Neural cell (in vitro differentiated cells): ENCODE results near the gene QPRT. TPM values are rescaled to one million over a fixed set of nuclear protein-coding genes. Genes with fewer than 3 reads are reported as not detected.

Experiments
- H2AFZ ChIP-seq: fragments of 200-600, 300-800 bp; sonication (generic), shearing (Covaris generic); 2 replicates; pipeline ENCODE4 v1.6.0; 2014; ENCODE audit warnings: low read depth, mild to moderate bottlenecking, antibody characterized with exemption, low read length, moderate library complexity
- H3F3A ChIP-seq: fragments of 200-600 bp; shearing (Covaris generic); 2 replicates; pipeline ENCODE4 v1.6.1; 2016; ENCODE audit warnings: mild to moderate bottlenecking, moderate library complexity, mixed read lengths, antibody characterized with exemption, low read length; ENCODE audit not compliant: insufficient read depth, poor library complexity, severe bottlenecking
- H3K27ac ChIP-seq: fragments of 200-600, 300-800 bp; sonication (generic), shearing (Covaris generic); 2 replicates; pipeline ENCODE4 v1.5.1; 2014; ENCODE audit warnings: mild to moderate bottlenecking, low read length, moderate library complexity
- H3K27me3 ChIP-seq: fragments of 300-800, 200-600 bp; sonication (generic), shearing (Covaris generic); 2 replicates; pipeline ENCODE4 v1.6.0; 2014; ENCODE audit warnings: mild to moderate bottlenecking, low read depth, low read length, moderate library complexity; ENCODE audit not compliant: insufficient read depth
- H3K36me3 ChIP-seq: fragments of 300-800, 200-600 bp; sonication (generic), shearing (Covaris generic); 2 replicates; pipeline ENCODE4 v1.5.1; 2014; ENCODE audit warnings: mild to moderate bottlenecking, antibody characterized with exemption, low read length, moderate library complexity; ENCODE audit not compliant: insufficient read depth
- H3K4me2 ChIP-seq: fragments of 300-800, 200-600 bp; sonication (generic), shearing (Covaris generic); 2 replicates; pipeline ENCODE4 v1.6.0; 2014; ENCODE audit warnings: mild to moderate bottlenecking, low read length
- H3K4me3 ChIP-seq: fragments of 300-800, 200-600 bp; sonication (generic), shearing (Covaris generic); 2 replicates; pipeline ENCODE4 v1.5.1; 2014; ENCODE audit warnings: mild to moderate bottlenecking, low read length, moderate library complexity
- H3K79me2 ChIP-seq: fragments of 200-600 bp; shearing (Covaris generic); replicated peaks from 2 replicates; pipeline ENCODE4 v1.6.0; 2014; ENCODE audit warnings: mild to moderate bottlenecking, low read length, moderate library complexity; ENCODE audit not compliant: insufficient read depth
- H3K9ac ChIP-seq: fragments of 300-800, 200-600 bp; sonication (generic), shearing (Covaris generic); 2 replicates; pipeline ENCODE4 v1.6.1; 2016; ENCODE audit warnings: mild to moderate bottlenecking, low read length, mixed read lengths
- H3K9me2 ChIP-seq: fragments of 200-600 bp; shearing (Covaris generic); 2 replicates; pipeline ENCODE4 v1.6.1; 2016; ENCODE audit warnings: mild to moderate bottlenecking, low read length, mixed read lengths; ENCODE audit not compliant: insufficient read depth
- H3K9me3 ChIP-seq: fragments of 200-600, 300-800 bp; sonication (generic), shearing (Covaris generic); 2 replicates; pipeline ENCODE4 v1.6.1; 2016; ENCODE audit warnings: mild to moderate bottlenecking, mixed run types, low read length, moderate library complexity, mixed read lengths
- H4K20me1 ChIP-seq: fragments of 200-600 bp; shearing (Covaris generic); 2 replicates; pipeline ENCODE4 v1.6.1; 2016; ENCODE audit warnings: mild to moderate bottlenecking, mixed run types; ENCODE audit not compliant: insufficient read depth
- EP300 ChIP-seq: fragments of 450-650 bp; conservative IDR thresholded peaks from 2 replicates; pipeline ENCODE4 v1.6.1; 2014; ENCODE audit warnings: antibody characterized with exemption, mild to moderate bottlenecking, moderate library complexity; ENCODE audit not compliant: poor library complexity, severe bottlenecking
- EZH2 ChIP-seq: fragments of 200-600, 300-800 bp; shearing (Covaris generic), sonication (generic); IDR thresholded peaks from 2 replicates; pipeline ENCODE4 v1.6.1; 2014; ENCODE audit warnings: antibody characterized with exemption, low read length, borderline replicate concordance, mild to moderate bottlenecking; ENCODE audit not compliant: insufficient read depth, poor library complexity, severe bottlenecking
- MXI1 ChIP-seq: fragments of 450-650 bp; conservative IDR thresholded peaks from 2 replicates; pipeline ENCODE4 v1.6.1; 2014; ENCODE audit warnings: antibody characterized with exemption, mild to moderate bottlenecking; ENCODE audit not compliant: poor library complexity, severe bottlenecking
- POLR2AphosphoS5 ChIP-seq: IDR thresholded peaks from 2 replicates; pipeline ENCODE4 v1.6.1; 2012
- RAD21 ChIP-seq: fragments of 450-650 bp; conservative IDR thresholded peaks from 2 replicates; pipeline ENCODE4 v1.6.1; 2014; ENCODE audit warnings: antibody characterized with exemption, mild to moderate bottlenecking, moderate library complexity
- SMC3 ChIP-seq: fragments of 450-650 bp; conservative IDR thresholded peaks from 2 replicates; pipeline ENCODE4 v1.6.1; 2014; ENCODE audit warnings: antibody characterized with exemption, mild to moderate bottlenecking, moderate library complexity; ENCODE audit not compliant: poor library complexity
- TAF1 ChIP-seq: IDR thresholded peaks from 2 replicates; pipeline ENCODE4 v1.6.1; 2012; ENCODE audit warnings: low read depth
- polyA plus RNA-seq: library from polyadenylated mRNA; depleted of rRNA; stranded (reverse); fragments of >200 nt; gene quantifications from 2 replicates; pipeline ENCODE4 v1.2.3, GENCODE V29; 2014
- TF ChIP-seq, protein P1 (sequence below): IDR thresholded peaks from 2 replicates; pipeline ENCODE4 v1.6.1; 2012; ENCODE audit warnings: borderline replicate concordance
- TF ChIP-seq, protein P2 (sequence below): fragments of 450-650 bp; IDR thresholded peaks from 2 replicates; pipeline ENCODE4 v1.5.1; 2014; ENCODE audit warnings: antibody characterized with exemption, mild to moderate bottlenecking, moderate library complexity; ENCODE audit not compliant: poor library complexity, severe bottlenecking

QPRT gene
- polyA plus RNA-seq, 1 donor from 2014 or later: 2.7 TPM

DNA sequence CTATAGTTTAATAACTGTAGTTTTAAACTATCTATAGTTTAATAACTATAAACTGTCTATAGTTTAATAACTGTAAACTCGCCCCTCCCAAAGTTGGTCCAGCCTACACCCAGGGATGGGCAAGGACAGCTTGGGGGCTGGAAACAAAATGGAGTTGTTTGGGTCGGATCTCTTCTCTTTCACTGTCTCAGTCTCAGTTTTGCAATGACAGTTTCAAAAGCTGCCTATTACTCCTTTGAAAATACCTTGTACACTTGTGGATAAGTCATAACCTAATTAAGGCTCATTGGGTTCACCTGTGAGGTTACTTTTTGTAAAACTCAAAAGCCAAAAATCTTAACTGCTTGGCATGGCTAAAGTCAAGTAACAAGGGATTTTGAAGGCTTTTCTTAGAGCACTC is 35.4 kb downstream of the QPRT start:
- Histone ChIP-seq H3K36me3 (no peaks in the 10 kb centered on the region), H3K9me3 (no peaks in the 10 kb centered on the region), H3K9me2 (no peaks in the 10 kb centered on the region), H3F3A (no peaks in the 10 kb centered on the region), H3K9ac (no peak overlapping the region), H4K20me1 (no peaks in the 10 kb centered on the region), H3K4me2 (no peak overlapping the region), H3K27me3 (no peaks in the 10 kb centered on the region), H3K79me2 (no peaks in the 10 kb centered on the region), H2AFZ (no peak overlapping the region), H3K4me3 (no peak overlapping the region), H3K27ac (no peak overlapping the region)
- TF ChIP-seq RAD21 (no peak), POLR2AphosphoS5 (no peak), TAF1 (no peak), EP300 (no peak), EZH2 (no peak), SMC3 (no peak)
- TF ChIP-seq, protein P1, sequence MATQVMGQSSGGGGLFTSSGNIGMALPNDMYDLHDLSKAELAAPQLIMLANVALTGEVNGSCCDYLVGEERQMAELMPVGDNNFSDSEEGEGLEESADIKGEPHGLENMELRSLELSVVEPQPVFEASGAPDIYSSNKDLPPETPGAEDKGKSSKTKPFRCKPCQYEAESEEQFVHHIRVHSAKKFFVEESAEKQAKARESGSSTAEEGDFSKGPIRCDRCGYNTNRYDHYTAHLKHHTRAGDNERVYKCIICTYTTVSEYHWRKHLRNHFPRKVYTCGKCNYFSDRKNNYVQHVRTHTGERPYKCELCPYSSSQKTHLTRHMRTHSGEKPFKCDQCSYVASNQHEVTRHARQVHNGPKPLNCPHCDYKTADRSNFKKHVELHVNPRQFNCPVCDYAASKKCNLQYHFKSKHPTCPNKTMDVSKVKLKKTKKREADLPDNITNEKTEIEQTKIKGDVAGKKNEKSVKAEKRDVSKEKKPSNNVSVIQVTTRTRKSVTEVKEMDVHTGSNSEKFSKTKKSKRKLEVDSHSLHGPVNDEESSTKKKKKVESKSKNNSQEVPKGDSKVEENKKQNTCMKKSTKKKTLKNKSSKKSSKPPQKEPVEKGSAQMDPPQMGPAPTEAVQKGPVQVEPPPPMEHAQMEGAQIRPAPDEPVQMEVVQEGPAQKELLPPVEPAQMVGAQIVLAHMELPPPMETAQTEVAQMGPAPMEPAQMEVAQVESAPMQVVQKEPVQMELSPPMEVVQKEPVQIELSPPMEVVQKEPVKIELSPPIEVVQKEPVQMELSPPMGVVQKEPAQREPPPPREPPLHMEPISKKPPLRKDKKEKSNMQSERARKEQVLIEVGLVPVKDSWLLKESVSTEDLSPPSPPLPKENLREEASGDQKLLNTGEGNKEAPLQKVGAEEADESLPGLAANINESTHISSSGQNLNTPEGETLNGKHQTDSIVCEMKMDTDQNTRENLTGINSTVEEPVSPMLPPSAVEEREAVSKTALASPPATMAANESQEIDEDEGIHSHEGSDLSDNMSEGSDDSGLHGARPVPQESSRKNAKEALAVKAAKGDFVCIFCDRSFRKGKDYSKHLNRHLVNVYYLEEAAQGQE: no peak

DNA sequence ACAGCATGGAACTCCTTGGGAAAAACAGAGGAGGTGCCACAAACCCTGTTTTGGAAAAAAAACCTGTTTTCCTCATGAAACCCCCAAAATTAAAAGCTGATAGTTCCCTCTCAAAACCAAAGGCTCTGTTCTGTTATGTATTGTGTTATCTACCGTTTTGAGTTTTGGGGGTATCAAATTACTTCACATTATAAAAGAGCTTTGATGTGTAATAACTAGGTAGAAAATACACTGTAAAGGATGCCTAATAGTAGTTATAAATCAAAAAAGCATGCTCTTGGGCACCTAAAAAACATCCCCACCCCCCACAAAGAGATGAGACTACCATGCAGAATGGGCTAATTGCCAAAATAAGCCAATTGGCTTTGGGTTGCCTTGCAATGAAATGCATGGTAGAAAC is 36.0 kb downstream of the QPRT start:
- Histone ChIP-seq H2AFZ (no peak overlapping the region), H3K27me3 (no peaks in the 10 kb centered on the region), H3K9me3 (no peaks in the 10 kb centered on the region), H3K79me2 (no peaks in the 10 kb centered on the region), H3K9me2 (no peaks in the 10 kb centered on the region), H3K4me3 (no peak overlapping the region), H4K20me1 (no peaks in the 10 kb centered on the region), H3K36me3 (no peaks in the 10 kb centered on the region), H3F3A (no peaks in the 10 kb centered on the region), H3K9ac (no peak overlapping the region), H3K4me2 (no peak overlapping the region), H3K27ac (no peak overlapping the region)
- TF ChIP-seq SMC3 (no peak), POLR2AphosphoS5 (no peak), EZH2 (no peak), TAF1 (no peak), RAD21 (no peak), MXI1 (no peak), EP300 (no peak)
- TF ChIP-seq, protein P1: no peak
- TF ChIP-seq, protein P2, sequence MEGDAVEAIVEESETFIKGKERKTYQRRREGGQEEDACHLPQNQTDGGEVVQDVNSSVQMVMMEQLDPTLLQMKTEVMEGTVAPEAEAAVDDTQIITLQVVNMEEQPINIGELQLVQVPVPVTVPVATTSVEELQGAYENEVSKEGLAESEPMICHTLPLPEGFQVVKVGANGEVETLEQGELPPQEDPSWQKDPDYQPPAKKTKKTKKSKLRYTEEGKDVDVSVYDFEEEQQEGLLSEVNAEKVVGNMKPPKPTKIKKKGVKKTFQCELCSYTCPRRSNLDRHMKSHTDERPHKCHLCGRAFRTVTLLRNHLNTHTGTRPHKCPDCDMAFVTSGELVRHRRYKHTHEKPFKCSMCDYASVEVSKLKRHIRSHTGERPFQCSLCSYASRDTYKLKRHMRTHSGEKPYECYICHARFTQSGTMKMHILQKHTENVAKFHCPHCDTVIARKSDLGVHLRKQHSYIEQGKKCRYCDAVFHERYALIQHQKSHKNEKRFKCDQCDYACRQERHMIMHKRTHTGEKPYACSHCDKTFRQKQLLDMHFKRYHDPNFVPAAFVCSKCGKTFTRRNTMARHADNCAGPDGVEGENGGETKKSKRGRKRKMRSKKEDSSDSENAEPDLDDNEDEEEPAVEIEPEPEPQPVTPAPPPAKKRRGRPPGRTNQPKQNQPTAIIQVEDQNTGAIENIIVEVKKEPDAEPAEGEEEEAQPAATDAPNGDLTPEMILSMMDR: no peak
